GM23338 (cell line): ENCODE data around the gene CADPS. TPM values are rescaled to one million over a fixed set of nuclear protein-coding genes. Genes with fewer than 3 reads are reported as not detected.

Source experiments
- ATAC-seq: fragments of 200-7000 bp; cut with Tn5 transposase; 3 replicates; pipeline ENCODE4 v1.9.1; 2020
- DNase-seq: peaks from one replicate; pipeline ENCODE4 v3.0.0-alpha.2; 2015; ENCODE audit warnings: low spot score
- H2AFZ ChIP-seq: fragments of 200-600 bp; sonication (generic); 2 replicates; pipeline ENCODE4 v1.8.0; 2016; ENCODE audit warnings: antibody characterized with exemption, mild to moderate bottlenecking, moderate library complexity
- H3F3A ChIP-seq: fragments of 200-600 bp; sonication (generic); replicated peaks from 2 replicates; pipeline ENCODE4 v1.8.0; 2017; ENCODE audit warnings: antibody characterized with exemption, mixed run types, low read depth
- H3K27ac ChIP-seq: fragments of 200-600 bp; sonication (generic); 2 replicates; pipeline ENCODE4 v1.6.1; 2016; ENCODE audit warnings: low read depth
- H3K27me3 ChIP-seq: fragments of 200-600 bp; sonication (generic); 2 replicates; pipeline ENCODE4 v1.8.0; 2016; ENCODE audit warnings: mild to moderate bottlenecking, mixed run types, moderate library complexity; ENCODE audit not compliant: insufficient read depth
- H3K36me3 ChIP-seq: fragments of 200-600 bp; sonication (generic); 2 replicates; pipeline ENCODE4 v1.8.0; 2016; ENCODE audit warnings: mild to moderate bottlenecking; ENCODE audit not compliant: insufficient read depth
- H3K4me1 ChIP-seq: fragments of 200-600 bp; sonication (generic); 2 replicates; pipeline ENCODE4 v1.8.0; 2016; ENCODE audit warnings: mild to moderate bottlenecking, moderate library complexity; ENCODE audit not compliant: insufficient read depth
- H3K4me2 ChIP-seq: fragments of 200-600 bp; sonication (generic); 2 replicates; pipeline ENCODE4 v1.7.1; 2017; ENCODE audit warnings: mixed run types
- H3K4me3 ChIP-seq: fragments of 200-600 bp; sonication (generic); 2 replicates; pipeline ENCODE4 v1.6.1; 2016; ENCODE audit warnings: mixed run types
- H3K79me2 ChIP-seq: fragments of 200-600 bp; sonication (generic); replicated peaks from 2 replicates; pipeline ENCODE4 v1.8.0; 2017; ENCODE audit warnings: mild to moderate bottlenecking; ENCODE audit not compliant: insufficient read depth
- H3K9me2 ChIP-seq: fragments of 200-600 bp; sonication (generic); 2 replicates; pipeline ENCODE4 v1.8.0; 2017; ENCODE audit not compliant: insufficient read depth
- H4K20me1 ChIP-seq: fragments of 200-600 bp; sonication (generic); replicated peaks from 2 replicates; pipeline ENCODE4 v1.8.0; 2017; ENCODE audit warnings: mild to moderate bottlenecking; ENCODE audit not compliant: insufficient read depth
- H3K27ac Mint-ChIP-seq: 2 replicates; pipeline ENCODE4 v1.8.0; 2020; ENCODE audit warnings: inconsistent platforms, mild to moderate bottlenecking, moderate library complexity, mixed read lengths
- H3K27me3 Mint-ChIP-seq: 3 replicates; pipeline ENCODE4 v1.8.0; 2022; ENCODE audit warnings: low read depth, mild to moderate bottlenecking, moderate library complexity, mixed read lengths, inconsistent platforms; ENCODE audit not compliant: insufficient read depth, poor library complexity
- H3K36me3 Mint-ChIP-seq: 3 replicates; pipeline ENCODE4 v1.8.0; 2021; ENCODE audit warnings: low read depth, mild to moderate bottlenecking, inconsistent platforms, moderate library complexity, mixed read lengths
- H3K4me1 Mint-ChIP-seq: 3 replicates; pipeline ENCODE4 v1.8.0; 2020; ENCODE audit warnings: mild to moderate bottlenecking, inconsistent platforms, mixed read lengths
- H3K4me3 Mint-ChIP-seq: 3 replicates; pipeline ENCODE4 v1.8.0; 2021; ENCODE audit warnings: moderate library complexity, mild to moderate bottlenecking, inconsistent platforms, mixed read lengths
- H3K9me3 Mint-ChIP-seq: 3 replicates; pipeline ENCODE4 v1.8.0; 2020; ENCODE audit warnings: moderate library complexity, mild to moderate bottlenecking, inconsistent platforms, mixed read lengths
- CTCF ChIP-seq, 2 experiments: fragments of 200-600 bp in 1 of 2; sonication (generic) in 1 of 2; conservative IDR thresholded peaks; 2 replicates each; pipeline versions ENCODE4 v1.5.1 to v1.6.1; 2016 to 2017; ENCODE audit warnings: antibody characterized with exemption in 2 of 2, low read depth in 2 of 2, mild to moderate bottlenecking in 2 of 2, moderate library complexity in 1 of 2
- EZH2 ChIP-seq: fragments of 200-600 bp; sonication (generic); IDR thresholded peaks from one replicate; pipeline ENCODE4 v1.8.0; 2017; ENCODE audit warnings: antibody characterized with exemption, mild to moderate bottlenecking, low read depth; ENCODE audit not compliant: unreplicated experiment
- NANOG ChIP-seq: IDR thresholded peaks from 2 replicates; pipeline ENCODE4 v1.6.1; 2016; ENCODE audit warnings: antibody characterized with exemption, borderline replicate concordance
- POLR2AphosphoS5 ChIP-seq: IDR thresholded peaks from 2 replicates; pipeline ENCODE4 v1.6.1; 2016; ENCODE audit warnings: antibody characterized with exemption, low read depth
- ZNF331 ChIP-seq: fragments of 250-450 bp; sonication (Bioruptor Pico); IDR thresholded peaks from 2 replicates; pipeline ENCODE4 v1.5.0; 2020; ENCODE audit warnings: low read depth, mild to moderate bottlenecking, moderate library complexity
- polyA plus RNA-seq: library from polyadenylated mRNA; unstranded; fragments of >200 nt; fragmentation: Nextera tagmentation; extraction: Ambion mirVana; gene quantifications from 2 replicates; pipeline ENCODE4 v1.2.1, GENCODE V29; 2016
- total RNA-seq: library from RNA; depleted of rRNA; stranded (reverse); fragments of >200 nt; shearing (Covaris generic); gene quantifications from 2 replicates; pipeline ENCODE4 v1.2.3, GENCODE V29; 2014
- TF ChIP-seq, protein P1 (sequence below): IDR thresholded peaks from one replicate; pipeline ENCODE4 v1.6.1; 2018; ENCODE audit warnings: antibody characterized with exemption; ENCODE audit not compliant: unreplicated experiment

Gene CADPS
- total and polyA plus RNA-seq, 2 experiments from 2014 or later, result 14.7 to 22.0 TPM

- TF ChIP-seq, protein P1, sequence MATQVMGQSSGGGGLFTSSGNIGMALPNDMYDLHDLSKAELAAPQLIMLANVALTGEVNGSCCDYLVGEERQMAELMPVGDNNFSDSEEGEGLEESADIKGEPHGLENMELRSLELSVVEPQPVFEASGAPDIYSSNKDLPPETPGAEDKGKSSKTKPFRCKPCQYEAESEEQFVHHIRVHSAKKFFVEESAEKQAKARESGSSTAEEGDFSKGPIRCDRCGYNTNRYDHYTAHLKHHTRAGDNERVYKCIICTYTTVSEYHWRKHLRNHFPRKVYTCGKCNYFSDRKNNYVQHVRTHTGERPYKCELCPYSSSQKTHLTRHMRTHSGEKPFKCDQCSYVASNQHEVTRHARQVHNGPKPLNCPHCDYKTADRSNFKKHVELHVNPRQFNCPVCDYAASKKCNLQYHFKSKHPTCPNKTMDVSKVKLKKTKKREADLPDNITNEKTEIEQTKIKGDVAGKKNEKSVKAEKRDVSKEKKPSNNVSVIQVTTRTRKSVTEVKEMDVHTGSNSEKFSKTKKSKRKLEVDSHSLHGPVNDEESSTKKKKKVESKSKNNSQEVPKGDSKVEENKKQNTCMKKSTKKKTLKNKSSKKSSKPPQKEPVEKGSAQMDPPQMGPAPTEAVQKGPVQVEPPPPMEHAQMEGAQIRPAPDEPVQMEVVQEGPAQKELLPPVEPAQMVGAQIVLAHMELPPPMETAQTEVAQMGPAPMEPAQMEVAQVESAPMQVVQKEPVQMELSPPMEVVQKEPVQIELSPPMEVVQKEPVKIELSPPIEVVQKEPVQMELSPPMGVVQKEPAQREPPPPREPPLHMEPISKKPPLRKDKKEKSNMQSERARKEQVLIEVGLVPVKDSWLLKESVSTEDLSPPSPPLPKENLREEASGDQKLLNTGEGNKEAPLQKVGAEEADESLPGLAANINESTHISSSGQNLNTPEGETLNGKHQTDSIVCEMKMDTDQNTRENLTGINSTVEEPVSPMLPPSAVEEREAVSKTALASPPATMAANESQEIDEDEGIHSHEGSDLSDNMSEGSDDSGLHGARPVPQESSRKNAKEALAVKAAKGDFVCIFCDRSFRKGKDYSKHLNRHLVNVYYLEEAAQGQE, result no peak
- TF ChIP-seq NANOG (no peak), ZNF331 (CRISPR knock-in tag) (no peak)
These were observed 238.9 kb downstream of the CADPS start (continued) for GRCh38 chr3:62636235-62636826.

DNA sequence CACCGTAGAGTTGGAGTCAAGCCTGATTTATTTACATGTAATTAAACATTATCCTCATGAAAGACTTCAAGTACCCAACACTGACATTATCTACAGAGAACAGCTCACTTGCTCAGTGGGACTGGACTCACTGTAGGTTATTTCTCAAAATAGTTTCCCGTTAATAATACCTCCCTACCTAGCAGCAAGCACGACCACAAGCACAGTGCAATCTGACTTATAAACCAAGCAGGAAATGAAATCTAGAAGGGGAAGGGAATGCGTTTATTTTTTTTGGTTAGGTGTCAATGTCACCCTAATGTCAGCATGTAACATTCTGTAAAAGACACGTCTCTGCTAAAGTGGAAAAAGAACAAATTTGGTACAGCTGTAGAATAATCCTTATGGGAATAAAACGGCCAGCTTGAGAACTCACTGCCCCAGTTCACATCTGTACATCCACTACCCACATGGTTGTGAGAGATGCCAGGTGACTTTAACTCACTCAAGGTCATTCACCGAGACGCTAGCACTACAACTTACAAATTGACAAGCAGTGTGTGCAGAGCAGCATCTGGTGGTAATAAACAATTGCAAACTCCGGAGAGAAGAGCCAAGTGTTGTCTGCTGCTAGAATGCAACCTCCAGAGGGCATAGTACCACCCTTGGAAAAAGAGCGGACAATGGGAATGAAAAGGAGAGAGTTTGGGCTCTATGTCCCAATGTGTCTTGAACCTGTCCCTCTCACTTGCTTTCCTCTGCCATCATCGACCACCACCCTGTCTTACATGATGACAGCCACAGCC, 242.5 kb downstream of the CADPS start:
- H3K4me1 Mint-ChIP-seq, result no peaks in the 10 kb centered on the region; the same call in 2 of the 3 replicates
- H3K27ac ChIP-seq, result no peak overlapping the region
- ATAC-seq (peak; percentile 63), DNase-seq (peak; percentile 37)
- no peaks in the 10 kb centered on the region for H3K79me2 ChIP-seq
- H4K20me1 ChIP-seq, result no peaks in the 10 kb centered on the region
- H2AFZ ChIP-seq, result no peak overlapping the region
- no peak overlapping the region for H3K4me3 ChIP-seq
- peak; percentile 44 to 59 for TF ChIP-seq CTCF (conservative IDR thresholded peaks at IDR 0.05; ENCODE audit: low read depth in 2 of 2)
- TF ChIP-seq POLR2AphosphoS5, result no peak
- no peaks in the 10 kb centered on the region for H3K9me2 ChIP-seq
- H3K36me3 ChIP-seq, result no peaks in the 10 kb centered on the region
- H3K27me3 Mint-ChIP-seq, result no peaks in the 10 kb centered on the region
- H3K4me1 ChIP-seq, result peaks cover 9% of the 10 kb centered on the region; the same call in 1 of the 2 replicates
- H3F3A ChIP-seq, result no peaks in the 10 kb centered on the region
- H3K27me3 ChIP-seq, result no peaks in the 10 kb centered on the region
- no peak overlapping the region for H3K27ac Mint-ChIP-seq
- no peak overlapping the region for H3K4me3 Mint-ChIP-seq
- no peaks in the 10 kb centered on the region for H3K9me3 Mint-ChIP-seq
- no peaks in the 10 kb centered on the region for H3K36me3 Mint-ChIP-seq
- H3K4me2 ChIP-seq, result no peak overlapping the region

- H2AFZ ChIP-seq, result no peak overlapping the region
- H3F3A ChIP-seq, result no peaks in the 10 kb centered on the region
- H3K9me2 ChIP-seq, result no peaks in the 10 kb centered on the region
- H3K36me3 ChIP-seq, result no peaks in the 10 kb centered on the region
- Mint-ChIP-seq H3K27me3 (no peaks in the 10 kb centered on the region), H3K9me3 (no peaks in the 10 kb centered on the region), H3K36me3 (no peaks in the 10 kb centered on the region), H3K4me1 (no peaks in the 10 kb centered on the region; the same call in 2 of the 3 replicates), H3K27ac (no peak overlapping the region), H3K4me3 (no peak overlapping the region)
- H3K79me2 ChIP-seq, result no peaks in the 10 kb centered on the region
- no peaks in the 10 kb centered on the region for H4K20me1 ChIP-seq
- no peak for DNase-seq
- H3K4me3 ChIP-seq, result no peak overlapping the region
- H3K27me3 ChIP-seq, result no peaks in the 10 kb centered on the region
- H3K4me1 ChIP-seq, result peaks cover 9% of the 10 kb centered on the region; the same call in 1 of the 2 replicates
- TF ChIP-seq CTCF (conservative IDR thresholded peaks at IDR 0.05; ENCODE audit: low read depth in 2 of 2), result no peak
- TF ChIP-seq EZH2, result no peak
- no peak overlapping the region for H3K27ac ChIP-seq
- H3K4me2 ChIP-seq, result no peak overlapping the region
- no peak for ATAC-seq
These were observed 243.7 kb downstream of the CADPS start for GRCh38 chr3:62631488-62631887.
